ENCODE data around the gene PITPNC1. TPM values are rescaled to one million over a fixed set of nuclear protein-coding genes. Genes with fewer than 3 reads are reported as not detected.

The PITPNC1 gene
- total RNA-seq, 1 experiment from 2014 or later: 20.8 TPM

- Histone ChIP-seq H3K4me3 (ENCODE audit: low read depth in 2 of 2, low read length in 2 of 2) (no peak overlapping the region), H3K27ac (ENCODE audit: low read length) (no peak overlapping the region), H3K27me3 (ENCODE audit: control insufficient read depth, insufficient read depth, low read length) (no peaks in the 10 kb centered on the region), H3K36me3 (ENCODE audit: control insufficient read depth, insufficient read depth, low read length) (no peaks in the 10 kb centered on the region), H3K4me1 (ENCODE audit: control insufficient read depth, insufficient read depth, low read length) (peaks cover 15% of the 10 kb centered on the region), H3K9me3 (ENCODE audit: control insufficient read depth, insufficient read depth, low read depth, low read length) (no peaks in the 10 kb centered on the region)
- ChIA-PET CTCF (no interaction called here), POLR2A (no interaction called here)
- TF ChIP-seq POLR2AphosphoS5 (IDR thresholded peaks at IDR 0.05; ENCODE audit: low read depth, low read length): no peak
- TF ChIP-seq TCF7L2 (IDR thresholded peaks at IDR 0.05; ENCODE audit: low read depth, low read length): no peak
- no peak for TF ChIP-seq SIN3A (IDR thresholded peaks at IDR 0.05; ENCODE audit: borderline replicate concordance, insufficient read depth, low read depth, low read length)
- TF ChIP-seq CTCF (IDR thresholded peaks at IDR 0.05): no peak
- no peak for TF ChIP-seq REST (IDR thresholded peaks at IDR 0.05; ENCODE audit: insufficient read depth in 1 of 2, low read depth in 2 of 2, low read length in 1 of 2)
- intact Hi-C loops (cut with micrococcal nuclease; ENCODE audit: unreplicated experiment) (no loop called here), in situ Hi-C loops (cut with HindIII; ENCODE audit: low pct_unique_long_range_greater_than_20kb, low sequenced_read_pairs) (no loop called here)
- ATAC-seq (no peak), DNase-seq (ENCODE audit: low read depth, low spot score) (no peak)
- no TSS peak for BruUV-seq (replicated peaks)
Observed at GRCh38 chr17:67487506-67487905, 110.4 kb downstream of the PITPNC1 start.

- Histone ChIP-seq H3K27me3 (ENCODE audit: control insufficient read depth, insufficient read depth, low read length) (no peaks in the 10 kb centered on the region), H3K36me3 (ENCODE audit: control insufficient read depth, insufficient read depth, low read length) (no peaks in the 10 kb centered on the region), H3K9me3 (ENCODE audit: control insufficient read depth, insufficient read depth, low read depth, low read length) (no peaks in the 10 kb centered on the region), H3K27ac (ENCODE audit: low read length) (no peak overlapping the region), H3K4me1 (ENCODE audit: control insufficient read depth, insufficient read depth, low read length) (peaks cover 18% of the 10 kb centered on the region), H3K4me3 (ENCODE audit: low read depth in 2 of 2, low read length in 2 of 2) (no peak overlapping the region)
- no peak for DNase-seq (ENCODE audit: low read depth, low spot score)
- ATAC-seq: no peak
- CTCF ChIA-PET: no interaction called here
- in situ Hi-C loops (cut with HindIII; ENCODE audit: low pct_unique_long_range_greater_than_20kb, low sequenced_read_pairs) (no loop called here), intact Hi-C loops (cut with micrococcal nuclease; ENCODE audit: unreplicated experiment) (no loop called here)
- no TSS peak for BruUV-seq (replicated peaks)
- TF ChIP-seq TCF7L2 (IDR thresholded peaks at IDR 0.05; ENCODE audit: low read depth, low read length): no peak
- TF ChIP-seq POLR2AphosphoS5 (IDR thresholded peaks at IDR 0.05; ENCODE audit: low read depth, low read length): no peak
- TF ChIP-seq SIN3A (IDR thresholded peaks at IDR 0.05; ENCODE audit: borderline replicate concordance, insufficient read depth, low read depth, low read length): no peak
- no peak for TF ChIP-seq CTCF (IDR thresholded peaks at IDR 0.05)
- no peak for TF ChIP-seq REST (IDR thresholded peaks at IDR 0.05; ENCODE audit: insufficient read depth in 1 of 2, low read depth in 2 of 2, low read length in 1 of 2)
- POLR2A ChIA-PET: no interaction called here
Observed at GRCh38 chr17:67488161-67488560, 111.1 kb downstream of the PITPNC1 start.

All from Panc1 (cell line).